ENCODE results near the gene TLL2. TPM values are rescaled to one million over a fixed set of nuclear protein-coding genes. Genes with fewer than 3 reads are reported as not detected.

The TLL2 gene
- polyA plus RNA-seq, 3 donors, result not detected

DNA sequence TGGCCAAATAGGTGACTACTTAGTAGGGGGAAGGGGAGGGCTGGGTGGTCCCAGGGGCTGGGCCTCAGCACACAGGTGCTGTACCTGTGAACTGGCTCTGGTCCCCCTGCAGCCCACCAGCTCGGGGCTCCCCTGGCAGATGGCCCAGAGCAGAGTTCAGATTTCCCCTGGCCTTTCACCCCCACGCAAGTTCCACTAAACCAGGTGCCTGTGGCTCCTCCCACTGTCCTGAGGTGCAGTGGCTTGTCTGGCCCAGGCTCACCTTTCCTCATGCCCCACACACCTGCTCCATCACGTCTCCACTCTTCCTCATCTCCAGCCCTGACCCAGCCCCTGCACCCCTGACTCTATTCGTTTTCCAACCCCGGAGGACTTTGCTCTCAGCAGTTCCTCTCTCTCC lies 107.6 kb downstream of the TLL2 start:
- TF ChIP-seq, protein P1, sequence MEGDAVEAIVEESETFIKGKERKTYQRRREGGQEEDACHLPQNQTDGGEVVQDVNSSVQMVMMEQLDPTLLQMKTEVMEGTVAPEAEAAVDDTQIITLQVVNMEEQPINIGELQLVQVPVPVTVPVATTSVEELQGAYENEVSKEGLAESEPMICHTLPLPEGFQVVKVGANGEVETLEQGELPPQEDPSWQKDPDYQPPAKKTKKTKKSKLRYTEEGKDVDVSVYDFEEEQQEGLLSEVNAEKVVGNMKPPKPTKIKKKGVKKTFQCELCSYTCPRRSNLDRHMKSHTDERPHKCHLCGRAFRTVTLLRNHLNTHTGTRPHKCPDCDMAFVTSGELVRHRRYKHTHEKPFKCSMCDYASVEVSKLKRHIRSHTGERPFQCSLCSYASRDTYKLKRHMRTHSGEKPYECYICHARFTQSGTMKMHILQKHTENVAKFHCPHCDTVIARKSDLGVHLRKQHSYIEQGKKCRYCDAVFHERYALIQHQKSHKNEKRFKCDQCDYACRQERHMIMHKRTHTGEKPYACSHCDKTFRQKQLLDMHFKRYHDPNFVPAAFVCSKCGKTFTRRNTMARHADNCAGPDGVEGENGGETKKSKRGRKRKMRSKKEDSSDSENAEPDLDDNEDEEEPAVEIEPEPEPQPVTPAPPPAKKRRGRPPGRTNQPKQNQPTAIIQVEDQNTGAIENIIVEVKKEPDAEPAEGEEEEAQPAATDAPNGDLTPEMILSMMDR (IDR thresholded peaks at IDR 0.05), result no peak

DNA sequence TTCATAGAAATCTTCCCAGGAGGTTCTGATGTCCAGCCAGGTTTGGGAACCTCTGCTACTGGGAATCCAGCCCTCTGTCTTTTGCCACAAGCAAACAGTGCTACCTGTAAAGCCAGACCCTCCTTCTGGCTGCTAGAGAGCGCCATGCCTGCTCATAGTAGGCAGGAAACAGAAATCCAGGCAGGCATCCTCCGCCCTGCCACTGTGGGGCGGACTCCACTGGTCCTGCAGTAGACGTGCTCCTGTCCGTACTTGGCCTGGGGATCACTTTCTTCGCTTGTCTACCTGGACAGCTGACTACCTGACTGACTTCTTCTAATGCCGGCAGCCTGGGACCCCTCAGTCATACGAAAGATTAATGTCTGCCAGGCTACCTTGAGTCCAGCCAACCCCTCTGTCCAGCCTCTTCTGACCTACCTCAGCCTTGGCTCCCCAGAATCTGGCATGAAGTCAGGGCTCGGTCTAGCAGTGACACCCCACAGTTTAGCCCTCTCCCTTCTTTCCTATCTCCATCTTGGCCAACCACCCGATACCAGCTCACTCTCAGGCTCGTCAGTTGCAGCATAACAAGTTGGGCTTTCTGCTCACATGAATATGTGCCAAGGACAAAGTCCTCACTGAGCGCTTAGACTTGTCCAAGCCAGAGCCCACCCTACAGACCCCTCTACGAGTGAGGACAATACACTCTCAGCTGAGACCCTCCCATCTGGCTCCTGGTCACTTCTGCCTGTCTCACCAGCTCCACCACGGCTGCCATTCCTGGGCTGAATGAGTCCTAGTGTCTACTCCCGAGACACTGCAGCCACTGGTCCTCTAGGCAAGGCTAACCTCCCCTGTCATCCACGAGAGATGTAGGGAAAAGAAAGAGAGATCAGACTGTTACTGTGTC lies 111.1 kb downstream of the TLL2 start:
- Histone ChIP-seq H3K9me3 (replicated peaks in 1 of 2; ENCODE audit: control insufficient read depth in 1 of 2, insufficient read depth in 1 of 2, low read length in 2 of 2) (no peaks in the 10 kb centered on the region), H3K36me3 (replicated peaks in 1 of 2; ENCODE audit: control insufficient read depth in 1 of 2, insufficient read depth in 2 of 2, low read length in 2 of 2) (no peaks in the 10 kb centered on the region), H3K9ac (ENCODE audit: insufficient read depth, low read length, poor library complexity, severe bottlenecking) (no peak overlapping the region), H3K4me1 (ENCODE audit: control insufficient read depth in 1 of 2, insufficient read depth in 2 of 2, low read length in 2 of 2) (no peaks in the 10 kb centered on the region), H4K20me1 (ENCODE audit: insufficient read depth, low read length) (no peaks in the 10 kb centered on the region), H3K27ac (ENCODE audit: low read depth in 1 of 2, low read length in 2 of 2) (no peak overlapping the region), H2AFZ (ENCODE audit: insufficient read depth, low read depth, low read length, poor library complexity, severe bottlenecking) (no peak overlapping the region), H3K79me2 (ENCODE audit: insufficient read depth, low read length) (no peaks in the 10 kb centered on the region), H3K27me3 (ENCODE audit: control insufficient read depth in 2 of 2, insufficient read depth in 2 of 2, low read length in 2 of 2) (no peaks in the 10 kb centered on the region), H3K4me2 (replicated peaks; ENCODE audit: extremely low read depth, low read length, poor library complexity, severe bottlenecking) (no peak overlapping the region), H3K4me3 (replicated peaks in 1 of 3; ENCODE audit: low read depth in 2 of 3, low read length in 3 of 3) (no peak overlapping the region)
- TF ChIP-seq, protein P1 (IDR thresholded peaks at IDR 0.05), result no peak
- Mint-ChIP-seq H3K27me3 (ENCODE audit: low read depth in 3 of 3) (peaks cover 22 to 36% (median 25%) of the 10 kb centered on the region in 3 donors), H3K36me3 (no peaks in the 10 kb centered on the region), H3K27ac (no peak overlapping the region), H3K4me1 (no peaks in the 10 kb centered on the region), H3K4me3 (peak overlapping the region in 1 of 2 donors; percentile 22), H3K9me3 (no peaks in the 10 kb centered on the region)
- WGBS (ENCODE audit: insufficient coverage), result 81% methylated on average over 15 of the region's 16 CpGs
- intact Hi-C loops (cut with micrococcal nuclease), result no loop called here
- DNase-seq, result no peak

More for the DNA sequence above, 107.6 kb downstream of the TLL2 start:
- no peak overlapping the region for H3K4me3 ChIP-seq (replicated peaks in 1 of 3; ENCODE audit: low read depth in 2 of 3, low read length in 3 of 3)
- H3K4me3 Mint-ChIP-seq, result no peak overlapping the region
- H2AFZ ChIP-seq (ENCODE audit: insufficient read depth, low read depth, low read length, poor library complexity, severe bottlenecking), result no peak overlapping the region
- no peaks in the 10 kb centered on the region for H3K4me1 ChIP-seq (ENCODE audit: control insufficient read depth in 1 of 2, insufficient read depth in 2 of 2, low read length in 2 of 2)
- intact Hi-C loops (cut with micrococcal nuclease), result no loop called here
- 92% methylated on average over 5 of the region's 5 CpGs for WGBS (ENCODE audit: insufficient coverage)
- H3K36me3 Mint-ChIP-seq, result no peaks in the 10 kb centered on the region
- no peak overlapping the region for H3K4me2 ChIP-seq (replicated peaks; ENCODE audit: extremely low read depth, low read length, poor library complexity, severe bottlenecking)
- H3K36me3 ChIP-seq (replicated peaks in 1 of 2; ENCODE audit: control insufficient read depth in 1 of 2, insufficient read depth in 2 of 2, low read length in 2 of 2), result no peaks in the 10 kb centered on the region
- H3K9ac ChIP-seq (ENCODE audit: insufficient read depth, low read length, poor library complexity, severe bottlenecking), result no peak overlapping the region
- no peaks in the 10 kb centered on the region for H4K20me1 ChIP-seq (ENCODE audit: insufficient read depth, low read length)
- H3K27ac ChIP-seq (ENCODE audit: low read depth in 1 of 2, low read length in 2 of 2), result no peak overlapping the region
- DNase-seq, result no peak
- H3K27ac Mint-ChIP-seq, result no peak overlapping the region
- no peaks in the 10 kb centered on the region for H3K4me1 Mint-ChIP-seq
- no peaks in the 10 kb centered on the region for H3K9me3 ChIP-seq (replicated peaks in 1 of 2; ENCODE audit: control insufficient read depth in 1 of 2, insufficient read depth in 1 of 2, low read length in 2 of 2)
- H3K79me2 ChIP-seq (ENCODE audit: insufficient read depth, low read length), result no peaks in the 10 kb centered on the region
- H3K27me3 Mint-ChIP-seq (ENCODE audit: low read depth in 3 of 3), result peaks cover 22 to 24% (median 23%) of the 10 kb centered on the region in 3 donors
- H3K27me3 ChIP-seq (ENCODE audit: control insufficient read depth in 2 of 2, insufficient read depth in 2 of 2, low read length in 2 of 2), result peaks cover 0 to 6% of the 10 kb centered on the region in 2 donors
- no peaks in the 10 kb centered on the region for H3K9me3 Mint-ChIP-seq
